NCI-H2081 treated with DMSO at 0.1 percent for 48 hours (cell line): ENCODE data around the gene SLC5A9.
"Not testable (repeated sequence)": the region's sequence is repeated elsewhere in the genome, so short reads cannot be mapped to it uniquely, and the experiment has no call there.

ENCODE experiments used
- DNase-seq: peaks from one replicate; lab custom pipeline; 2025; lab: John Stamatoyannopoulos, UW

The SLC5A9 gene

DNA sequence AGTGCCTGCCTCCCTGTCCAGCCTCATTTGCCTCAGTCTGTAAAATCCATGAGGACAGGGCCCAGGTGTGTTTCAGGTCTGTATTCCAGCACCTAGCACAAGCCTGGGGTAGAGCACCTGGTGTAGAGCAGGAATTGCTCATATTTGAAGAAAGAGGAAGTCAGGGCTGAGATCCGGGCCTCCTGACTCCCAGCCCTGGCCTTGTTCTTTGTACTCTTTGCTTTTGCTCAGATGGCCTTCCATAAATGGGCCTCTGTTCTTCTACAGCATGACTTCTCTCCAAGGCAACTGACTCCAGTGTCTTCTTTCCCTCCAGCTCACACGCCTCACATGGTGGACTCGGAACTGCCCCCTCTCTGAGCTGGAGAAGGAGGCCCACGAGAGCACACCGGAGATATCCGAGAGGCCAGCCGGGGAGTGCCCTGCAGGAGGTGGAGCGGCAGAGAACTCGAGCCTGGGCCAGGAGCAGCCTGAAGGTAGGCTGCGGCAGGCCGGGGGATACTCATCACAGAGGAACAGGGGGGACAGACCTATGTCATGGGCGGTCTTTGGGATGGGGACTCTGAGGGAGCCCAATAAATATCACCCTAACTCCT lies 19.7 kb downstream of the SLC5A9 start:
- no peak for DNase-seq

DNA sequence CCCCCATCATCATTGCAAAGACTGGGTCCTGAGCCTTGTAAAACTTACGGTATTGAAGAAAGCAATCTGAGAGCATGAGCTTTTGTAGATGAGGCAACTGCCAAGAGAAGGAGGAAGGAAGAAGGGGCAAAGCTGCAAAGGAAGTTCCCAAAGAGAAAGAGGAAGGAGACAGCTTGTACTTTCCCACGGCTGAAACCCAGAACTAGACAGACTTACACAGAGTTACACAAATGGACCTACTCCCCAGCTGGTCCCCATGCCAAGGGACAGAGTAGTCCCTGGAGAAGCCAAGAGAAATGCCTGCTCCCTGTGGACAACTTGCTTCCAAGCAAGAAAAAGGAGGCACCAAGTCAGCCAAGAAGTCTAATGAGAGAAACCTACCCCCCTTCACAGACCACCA lies 22.6 kb downstream of the SLC5A9 start:
- DNase-seq: no peak

DNA sequence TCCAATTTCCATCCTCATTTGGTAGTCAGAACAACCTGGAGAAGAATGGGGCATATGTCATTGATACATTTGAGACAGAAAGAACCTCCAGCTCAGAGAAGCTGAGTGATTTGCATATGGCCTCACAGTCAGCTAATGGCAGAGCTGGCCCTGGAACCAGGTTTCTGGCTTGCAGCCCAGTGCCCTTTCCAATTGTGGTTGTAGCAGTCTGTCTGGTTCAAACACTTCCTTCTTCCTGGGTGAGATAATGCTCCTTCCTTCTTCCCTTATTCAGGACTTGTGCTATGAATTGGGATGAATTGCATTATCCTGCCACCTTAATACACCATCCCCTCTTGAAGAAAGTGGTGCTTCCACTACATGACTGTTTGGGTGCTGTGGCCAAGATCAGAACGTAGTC lies 24.2 kb downstream of the SLC5A9 start:
- no peak for DNase-seq

DNA sequence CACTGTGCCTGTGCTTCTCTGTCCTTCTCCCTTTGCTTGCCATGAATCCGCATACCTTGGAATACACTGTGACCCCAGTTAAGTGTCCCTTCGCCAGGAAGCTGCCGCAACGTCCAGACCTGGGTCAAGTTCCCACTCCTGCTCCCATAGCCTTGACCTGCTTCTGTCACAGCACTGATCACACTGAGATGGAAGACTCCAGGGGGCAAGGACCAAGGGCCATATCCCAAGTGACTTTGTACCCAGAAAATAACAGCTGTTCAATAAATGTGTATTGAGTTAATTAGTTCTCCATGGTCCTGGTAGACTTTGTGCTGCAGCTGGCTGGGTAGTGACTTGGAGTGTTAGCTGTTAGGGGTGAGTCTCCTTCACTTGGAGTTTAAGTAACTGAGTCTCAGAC lies 25.8 kb downstream of the SLC5A9 start:
- no peak for DNase-seq

DNA sequence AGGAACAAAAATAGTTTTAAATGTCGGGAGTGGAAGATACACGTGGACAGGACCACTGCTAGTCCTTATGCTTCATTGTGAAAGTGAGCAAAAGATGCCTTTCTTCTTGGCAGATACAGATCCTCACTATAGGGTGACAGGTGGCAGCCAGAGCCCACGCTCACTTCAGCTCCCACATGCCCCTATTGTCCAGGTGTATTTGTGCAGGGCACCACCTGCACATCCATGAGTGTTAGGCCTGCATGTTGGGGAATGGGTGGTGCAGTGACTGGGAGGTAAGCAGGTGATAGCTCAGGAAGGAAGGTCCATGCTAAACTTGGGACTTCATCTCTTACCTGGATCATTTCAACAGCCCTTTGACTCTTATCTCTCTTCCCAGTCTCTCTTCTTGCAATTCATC lies 27.4 kb downstream of the SLC5A9 start:
- DNase-seq: no peak

DNA sequence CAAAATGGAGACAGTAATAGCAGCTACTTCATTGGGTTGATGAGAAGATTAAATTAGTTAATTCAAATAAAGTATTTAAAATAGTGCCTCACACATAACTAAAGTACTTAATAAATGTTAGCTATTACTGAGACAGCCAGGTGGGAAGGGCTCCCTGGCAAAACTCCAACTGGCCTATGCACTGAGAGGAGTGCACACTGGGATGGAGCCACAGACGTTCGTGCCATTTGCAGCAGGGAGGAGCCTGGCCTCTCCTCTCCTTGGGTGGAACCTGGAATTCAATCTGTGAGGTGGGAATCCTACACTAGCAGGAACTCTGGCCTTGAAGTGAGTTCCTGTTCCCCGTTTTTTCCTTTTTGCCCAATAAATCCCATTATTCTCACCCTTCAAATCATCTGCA lies 28.1 kb downstream of the SLC5A9 start:
- no peak for DNase-seq

DNA sequence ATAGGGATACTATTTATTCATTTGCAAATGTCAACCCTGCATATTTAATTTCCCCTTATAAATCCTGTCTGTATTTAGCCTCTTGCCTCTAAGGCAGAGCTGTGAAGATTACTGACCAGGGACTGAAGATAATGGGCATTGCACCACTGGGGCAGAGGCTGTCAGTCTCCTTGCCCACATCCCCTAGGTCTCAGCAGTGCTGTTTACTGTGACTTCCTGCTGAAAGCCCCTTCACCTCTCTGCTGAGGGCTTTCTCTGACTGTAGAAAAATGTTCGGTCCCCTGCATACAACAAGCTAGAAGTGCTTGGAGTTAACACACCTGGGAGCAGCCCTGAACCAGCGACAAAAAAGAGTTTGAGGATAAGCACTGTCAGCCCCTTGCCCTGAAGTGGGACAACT lies 28.8 kb downstream of the SLC5A9 start:
- no peak for DNase-seq

DNA sequence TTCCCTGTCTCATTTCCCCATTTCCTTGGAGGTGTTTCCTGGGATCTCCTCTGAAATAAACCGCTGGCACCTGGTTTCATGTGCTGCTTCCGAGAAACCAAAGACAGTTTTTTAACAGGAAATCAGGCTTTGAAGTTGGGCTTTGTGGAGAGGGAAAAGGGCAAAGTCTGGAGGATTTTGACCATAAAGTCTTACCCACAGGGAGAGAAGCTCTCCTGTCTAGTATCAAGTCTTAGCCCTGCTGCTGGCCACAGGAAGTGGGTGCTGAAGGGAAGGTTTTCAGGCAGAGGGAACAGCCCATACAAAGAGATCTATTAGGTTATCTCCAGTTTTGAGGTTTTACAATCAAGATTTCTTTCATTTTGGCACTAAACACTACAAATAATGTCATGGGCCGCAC lies 29.3 kb downstream of the SLC5A9 start:
- DNase-seq: no peak

DNA sequence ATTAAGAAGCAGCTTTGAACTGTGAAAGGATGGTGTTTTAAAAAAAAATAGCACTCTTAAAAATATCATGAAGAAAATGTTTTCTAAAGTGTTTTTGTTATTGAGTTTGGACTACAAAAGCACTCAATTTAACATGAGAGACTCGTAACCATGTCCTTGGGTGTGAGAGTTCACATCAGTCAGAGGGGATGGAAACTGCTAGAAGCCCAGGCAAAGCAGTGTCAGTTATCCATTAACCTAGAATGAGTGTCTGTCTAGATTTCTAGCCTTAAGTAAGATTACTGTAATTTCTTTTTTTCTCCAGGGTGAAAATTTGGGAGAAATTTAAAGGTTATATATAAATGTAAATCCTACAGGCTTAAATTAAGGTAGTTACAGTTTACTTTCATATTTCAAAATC lies 31.7 kb downstream of the SLC5A9 start:
- no peak for DNase-seq

DNA sequence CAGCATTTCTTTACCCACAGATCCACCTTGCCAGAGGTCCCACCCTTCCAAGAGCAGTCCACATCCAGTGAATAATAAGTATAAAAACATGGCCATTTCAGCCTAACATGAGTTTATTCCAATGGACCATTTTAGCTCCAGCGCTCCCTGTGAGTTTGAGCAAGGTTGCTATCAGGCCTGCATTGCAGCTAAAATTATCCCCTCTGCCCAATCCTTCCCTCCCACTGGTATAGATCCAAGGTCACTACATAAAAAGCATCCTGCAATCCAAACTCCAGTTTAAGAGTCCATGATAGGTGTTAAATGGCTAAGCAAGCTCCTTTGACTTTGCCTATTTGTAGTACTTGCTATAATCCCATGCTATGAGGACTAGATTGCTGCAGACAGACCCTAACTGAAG lies 35.6 kb downstream of the SLC5A9 start:
- no peak for DNase-seq

DNA sequence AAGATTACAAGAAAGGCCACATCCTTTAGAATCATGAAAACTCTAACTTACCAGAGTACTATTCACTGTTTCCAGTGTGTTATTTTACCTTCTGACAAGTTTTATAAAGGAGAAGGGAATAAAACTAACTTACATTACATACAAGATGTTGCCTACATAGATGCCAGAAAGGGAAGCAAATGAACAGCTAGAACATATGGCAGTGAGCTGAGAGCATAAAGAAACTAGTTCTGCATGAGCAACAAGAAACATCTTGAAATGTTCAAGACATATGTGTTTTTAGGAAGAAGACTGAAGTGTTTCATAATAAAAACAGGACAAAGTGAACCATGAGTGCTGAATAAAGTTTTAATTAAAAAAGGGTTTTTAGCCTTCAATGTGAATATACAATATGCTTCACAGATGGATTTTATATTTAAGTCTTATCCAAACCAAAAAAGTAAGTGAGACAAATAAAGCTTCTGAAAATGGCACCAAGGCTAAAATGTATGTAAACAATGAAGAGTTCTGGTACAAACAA lies 39.4 kb downstream of the SLC5A9 start:
- DNase-seq: no peak

DNA sequence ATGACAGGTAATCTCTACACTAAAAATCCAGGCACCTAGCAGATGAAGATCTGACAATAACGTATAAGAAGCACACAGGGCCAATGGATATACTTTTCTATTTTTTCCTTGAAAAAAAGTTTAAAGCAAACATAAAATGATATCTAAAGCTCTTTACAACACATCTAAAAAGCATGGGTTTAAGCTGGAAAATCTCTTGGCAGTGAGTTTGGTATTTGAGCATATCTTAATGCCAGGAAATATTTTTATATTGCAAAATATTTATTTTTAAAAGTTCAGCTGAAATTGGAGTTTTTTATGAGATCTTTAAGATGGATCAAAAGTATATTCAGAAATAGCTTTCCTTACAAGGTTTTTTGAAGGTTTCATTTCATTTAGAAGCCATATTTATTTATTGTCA lies 40.5 kb downstream of the SLC5A9 start:
- no peak for DNase-seq

DNA sequence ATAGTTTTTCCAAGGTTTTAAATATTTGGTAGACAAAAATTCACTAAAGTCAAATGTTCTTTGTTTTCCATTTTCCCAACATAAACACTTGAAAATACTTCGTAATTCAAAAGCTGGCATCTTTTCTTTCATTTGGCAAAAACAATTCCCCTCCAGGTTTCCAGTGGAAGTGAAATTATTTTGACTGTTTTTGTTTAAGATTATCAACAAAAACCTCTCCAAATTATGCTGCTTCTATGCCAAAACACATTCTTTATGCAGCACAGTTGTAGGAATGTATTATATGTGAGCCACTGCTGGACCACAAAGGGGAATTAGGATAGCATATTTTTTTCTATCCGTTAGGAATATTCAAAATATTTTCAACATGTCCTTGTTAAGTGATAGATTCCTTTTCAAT lies 44.1 kb downstream of the SLC5A9 start:
- no peak for DNase-seq

DNA sequence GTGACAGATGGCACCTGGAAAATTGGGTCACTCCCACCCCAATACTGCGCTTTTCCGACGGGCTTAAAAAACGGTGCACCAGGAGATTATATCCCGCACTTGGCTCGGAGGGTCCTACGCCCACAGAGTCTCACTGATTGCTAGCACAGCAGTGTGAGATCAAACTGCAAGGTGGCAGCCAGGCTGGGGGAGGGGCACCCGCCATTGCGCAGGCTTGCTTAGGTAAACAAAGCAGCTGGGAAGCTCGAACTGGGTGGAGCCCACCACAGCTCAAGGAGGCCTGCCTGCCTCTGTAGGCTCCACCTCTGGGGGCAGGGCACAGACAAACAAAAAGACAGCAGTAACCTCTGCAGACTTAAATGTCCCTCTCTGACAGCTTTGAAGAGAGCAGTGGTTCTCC lies 54.9 kb downstream of the SLC5A9 start:
- DNase-seq: not testable (repeated sequence)

DNA sequence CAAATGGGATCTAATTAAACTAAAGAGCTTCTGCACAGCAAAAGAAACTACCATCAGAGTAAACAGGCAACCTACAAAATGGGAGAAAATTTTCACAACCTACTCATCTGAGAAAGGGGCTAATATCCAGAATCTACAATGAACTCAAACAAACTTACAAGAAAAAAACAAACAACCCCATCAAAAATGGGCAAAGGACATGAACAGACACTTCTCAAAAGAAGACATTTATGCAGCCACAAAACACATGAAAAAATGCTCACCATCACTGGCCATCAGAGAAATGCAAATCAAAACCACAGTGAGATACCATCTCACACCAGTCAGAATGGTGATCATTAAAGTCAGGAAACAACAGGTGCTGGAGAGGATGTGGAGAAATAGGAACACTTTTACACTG lies 59.8 kb downstream of the SLC5A9 start:
- DNase-seq: not testable (repeated sequence)

DNA sequence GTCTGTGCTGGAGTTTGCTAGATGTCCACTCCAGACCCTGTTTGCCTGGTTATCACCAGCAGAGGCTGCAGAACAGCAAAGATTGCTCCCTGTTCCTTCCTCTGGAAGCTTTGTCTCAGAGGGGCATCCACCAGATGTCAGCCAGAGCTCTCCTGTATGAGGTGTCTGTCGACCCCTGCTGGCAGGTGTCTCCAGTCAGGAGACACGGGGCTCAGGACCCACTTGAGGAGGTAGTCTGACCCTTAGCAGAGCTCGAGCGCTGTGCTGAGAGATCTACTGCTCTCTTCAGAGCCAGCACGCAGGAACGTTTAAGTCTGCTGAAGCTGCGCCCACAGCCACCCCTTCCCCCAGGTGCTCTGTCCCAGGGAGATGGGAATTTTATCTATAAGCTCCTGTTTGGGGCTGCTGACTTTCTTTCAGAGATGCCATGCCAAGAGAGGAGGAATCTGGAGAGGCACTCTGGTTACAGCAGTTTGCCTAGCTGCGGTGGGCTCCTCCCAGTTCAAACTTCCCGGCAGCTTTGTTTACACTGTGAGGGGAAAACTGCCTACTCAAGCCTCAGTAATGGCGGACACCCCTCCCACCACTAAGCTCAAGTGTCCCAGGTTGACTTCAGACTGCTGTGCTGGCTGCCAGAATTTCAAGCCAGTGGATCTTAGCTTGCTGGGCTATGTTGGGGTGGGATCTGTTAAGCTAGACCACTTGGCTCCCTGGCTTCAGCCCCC lies 62.3 kb downstream of the SLC5A9 start:
- DNase-seq: not testable (repeated sequence)

DNA sequence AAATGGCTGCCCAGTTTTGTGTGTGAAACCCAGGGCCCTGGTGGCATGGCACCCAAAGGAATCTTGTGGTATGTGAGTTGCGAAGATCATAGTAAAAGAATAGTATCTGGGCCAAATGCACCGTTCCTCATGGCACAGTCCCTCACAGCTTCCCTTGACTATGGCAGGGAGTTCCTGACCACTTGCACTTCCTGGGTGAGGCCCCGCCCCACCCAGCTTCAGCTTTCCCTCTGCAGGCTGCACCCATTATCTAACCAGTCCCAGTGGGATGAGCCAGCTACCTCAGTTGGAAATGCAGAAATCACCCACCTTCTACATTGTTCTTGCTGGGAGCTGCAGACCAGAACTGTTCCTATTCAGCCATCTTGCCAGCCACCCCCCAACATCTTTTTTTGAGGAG lies 63.0 kb downstream of the SLC5A9 start:
- DNase-seq: no peak

DNA sequence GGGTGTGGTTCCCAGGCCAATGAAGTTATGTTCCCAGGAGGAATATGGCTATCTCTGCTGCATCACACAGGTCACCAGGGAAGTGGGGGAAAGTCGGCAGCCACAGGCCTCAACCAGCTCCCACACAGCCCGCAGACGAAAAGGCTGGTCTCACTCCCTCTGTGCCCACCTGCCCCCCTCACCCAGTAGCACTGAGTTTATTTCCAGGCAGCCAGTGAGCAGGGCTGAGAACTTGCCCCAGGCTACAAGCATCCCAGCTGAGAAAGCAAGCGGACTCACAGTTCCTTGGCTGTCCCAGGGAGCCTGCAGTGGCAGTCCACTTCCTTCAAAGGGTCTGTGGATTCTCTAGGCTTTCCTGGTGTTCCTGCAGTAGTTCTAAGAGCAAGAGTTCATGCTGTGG lies 68.9 kb downstream of the SLC5A9 start:
- no peak for DNase-seq

DNA sequence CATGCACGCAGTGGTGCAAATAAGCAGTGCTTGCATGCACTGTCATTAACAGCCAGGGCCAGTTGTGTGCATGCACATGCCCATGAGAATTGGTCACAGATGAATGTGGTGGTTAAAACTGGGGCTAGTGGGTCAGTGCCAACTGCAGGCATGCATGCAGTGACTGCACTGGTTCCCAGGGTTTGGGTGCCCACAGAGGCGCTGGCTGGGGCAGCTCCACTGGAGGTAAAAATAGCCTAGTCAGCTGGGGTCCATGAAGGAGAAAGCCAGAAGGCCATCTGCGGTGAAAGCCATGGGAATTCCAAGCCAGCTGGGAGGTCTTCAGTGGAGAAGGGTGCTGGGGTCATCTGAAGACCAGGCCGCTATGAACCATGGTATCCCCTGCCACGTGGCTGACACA lies 70.2 kb downstream of the SLC5A9 start:
- DNase-seq: no peak

DNA sequence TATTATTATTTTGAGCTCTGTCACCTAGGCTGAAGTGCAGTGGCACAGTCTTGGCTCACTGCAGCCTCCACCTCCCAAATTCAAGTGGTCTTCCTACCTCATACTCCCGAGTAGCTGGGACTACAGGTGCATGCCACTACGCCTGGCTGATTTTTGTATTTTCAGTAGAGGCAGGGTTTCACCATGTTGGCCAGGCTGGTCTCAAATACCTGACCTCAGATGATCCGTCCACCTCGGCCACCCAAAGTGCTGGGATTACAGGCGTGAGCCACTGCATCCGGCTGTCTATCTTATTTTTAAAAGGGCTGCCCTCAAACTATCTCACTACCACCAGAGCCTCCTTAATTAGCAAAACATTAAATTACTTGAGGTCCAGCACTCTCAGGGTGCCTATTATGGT lies 71.6 kb downstream of the SLC5A9 start:
- DNase-seq: not testable (repeated sequence)

DNA sequence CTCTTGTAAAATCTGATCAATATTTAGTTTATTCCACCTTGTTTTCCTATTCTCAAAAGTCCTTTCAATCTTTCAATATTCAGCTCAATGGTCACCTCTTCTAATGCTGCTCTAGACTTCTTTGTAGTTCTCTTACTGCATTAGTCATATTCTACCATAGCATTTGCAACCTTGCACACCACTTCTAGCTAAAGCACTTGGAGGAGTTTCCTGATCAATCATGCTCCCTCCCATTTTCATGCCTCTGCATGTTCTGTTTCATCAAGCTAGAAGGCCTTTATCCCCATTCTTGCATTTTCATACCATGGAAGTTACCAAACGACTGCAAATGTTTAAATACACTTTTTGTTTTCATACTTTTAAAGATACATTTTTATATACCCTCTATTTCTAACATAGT lies 72.1 kb downstream of the SLC5A9 start:
- DNase-seq: no peak
